GM06990 (cell line): ENCODE results near the gene SDK1.
A peak's percentile ranks its signal among the peaks of the same experiment; 100 is the strongest.

Source experiments
- DNase-seq: peaks from one replicate; pipeline ENCODE4 v3.0.0-alpha.2; 2011; ENCODE audit not compliant: insufficient read length; ENCODE audit errors: extremely low read depth
- H3K27me3 ChIP-seq: replicated peaks from 2 replicates; pipeline ENCODE4 v1.6.0; 2011; ENCODE audit warnings: low read length; ENCODE audit not compliant: control insufficient read depth, insufficient read depth
- H3K36me3 ChIP-seq: 2 replicates; pipeline ENCODE4 v1.5.1; 2011; ENCODE audit warnings: low read length; ENCODE audit not compliant: control insufficient read depth, insufficient read depth
- H3K4me3 ChIP-seq: replicated peaks from 2 replicates; pipeline ENCODE4 v1.5.1; 2011; ENCODE audit warnings: low read depth, mild to moderate bottlenecking, control low read depth, low read length
- TF ChIP-seq, protein P1 (sequence below): IDR thresholded peaks from 2 replicates; pipeline ENCODE4 v1.5.1; 2011; ENCODE audit warnings: low read length, control low read depth, mild to moderate bottlenecking, inconsistent platforms; ENCODE audit not compliant: insufficient read depth, poor library complexity, severe bottlenecking

SDK1 gene

DNA sequence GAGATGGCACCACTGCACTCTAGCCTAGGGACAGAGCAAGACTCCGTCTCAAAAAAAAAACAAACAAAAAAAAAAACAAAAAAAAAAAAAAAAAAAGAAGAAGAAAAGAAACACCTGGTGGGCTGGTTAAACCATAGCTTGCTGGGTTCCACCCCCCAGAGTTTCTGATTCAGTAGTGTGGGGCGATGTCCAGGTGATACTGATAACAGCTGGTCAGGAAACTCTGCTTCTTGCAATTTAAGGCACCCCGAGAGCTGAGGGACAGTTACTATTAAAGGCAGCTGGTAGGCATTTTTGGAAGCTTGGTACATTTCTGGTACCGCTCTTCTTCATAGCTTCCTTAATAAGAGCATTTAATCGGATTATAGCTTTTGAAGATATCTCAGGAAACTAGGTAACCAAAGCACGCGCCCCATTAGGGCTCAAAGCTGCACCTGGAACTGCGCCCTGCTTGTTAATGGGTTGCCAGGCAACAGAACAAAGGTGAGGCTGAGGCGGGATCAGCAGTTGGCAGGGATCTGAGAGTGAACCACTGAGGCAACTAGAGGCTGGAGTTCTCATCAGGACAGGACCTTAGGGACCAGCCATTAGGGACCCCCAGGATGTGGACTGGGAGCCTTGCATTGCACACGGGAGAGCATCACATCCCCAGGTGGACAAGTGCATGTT lies 6.5 kb upstream of the SDK1 start:
- H3K4me3 ChIP-seq: no peak overlapping the region
- no peaks in the 10 kb centered on the region for H3K36me3 ChIP-seq
- TF ChIP-seq, protein P1, sequence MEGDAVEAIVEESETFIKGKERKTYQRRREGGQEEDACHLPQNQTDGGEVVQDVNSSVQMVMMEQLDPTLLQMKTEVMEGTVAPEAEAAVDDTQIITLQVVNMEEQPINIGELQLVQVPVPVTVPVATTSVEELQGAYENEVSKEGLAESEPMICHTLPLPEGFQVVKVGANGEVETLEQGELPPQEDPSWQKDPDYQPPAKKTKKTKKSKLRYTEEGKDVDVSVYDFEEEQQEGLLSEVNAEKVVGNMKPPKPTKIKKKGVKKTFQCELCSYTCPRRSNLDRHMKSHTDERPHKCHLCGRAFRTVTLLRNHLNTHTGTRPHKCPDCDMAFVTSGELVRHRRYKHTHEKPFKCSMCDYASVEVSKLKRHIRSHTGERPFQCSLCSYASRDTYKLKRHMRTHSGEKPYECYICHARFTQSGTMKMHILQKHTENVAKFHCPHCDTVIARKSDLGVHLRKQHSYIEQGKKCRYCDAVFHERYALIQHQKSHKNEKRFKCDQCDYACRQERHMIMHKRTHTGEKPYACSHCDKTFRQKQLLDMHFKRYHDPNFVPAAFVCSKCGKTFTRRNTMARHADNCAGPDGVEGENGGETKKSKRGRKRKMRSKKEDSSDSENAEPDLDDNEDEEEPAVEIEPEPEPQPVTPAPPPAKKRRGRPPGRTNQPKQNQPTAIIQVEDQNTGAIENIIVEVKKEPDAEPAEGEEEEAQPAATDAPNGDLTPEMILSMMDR: no peak
- H3K27me3 ChIP-seq: no peaks in the 10 kb centered on the region
- no peak for DNase-seq

DNA sequence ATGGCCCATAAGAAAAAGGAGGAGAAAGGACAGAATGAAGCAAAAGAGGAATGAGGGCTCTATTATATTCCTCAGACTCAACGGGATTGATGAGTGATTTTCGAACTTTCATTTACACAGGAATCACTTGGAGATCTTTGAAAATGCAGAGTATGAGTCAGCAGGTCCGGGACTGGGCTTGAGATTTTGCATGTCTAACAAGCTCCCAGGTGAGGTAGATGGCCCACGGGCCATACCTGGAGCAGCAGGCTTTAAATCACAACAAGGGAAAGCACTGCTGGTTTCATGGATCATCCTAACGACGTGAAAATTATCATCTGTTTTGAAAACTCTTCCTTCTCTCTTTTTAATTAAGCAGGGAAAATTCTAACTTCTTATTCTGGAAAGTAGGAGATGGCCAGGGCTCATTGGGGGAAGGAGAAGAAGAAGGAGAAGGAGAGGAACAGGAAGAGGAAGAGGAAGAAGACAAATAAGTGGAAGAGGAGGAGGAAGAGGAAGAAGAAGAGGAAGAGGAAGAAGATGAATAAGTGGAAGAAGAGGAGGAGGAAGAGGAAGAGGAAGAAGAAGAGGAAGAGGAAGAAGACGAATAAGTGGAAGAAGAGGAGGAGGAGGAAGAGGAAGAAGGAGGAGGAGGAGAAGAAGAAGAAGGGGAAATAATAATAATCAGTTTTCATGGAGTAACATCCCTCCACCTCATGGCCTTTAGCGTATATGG lies 3.8 kb upstream of the SDK1 start:
- TF ChIP-seq, protein P1: no peak
- Histone ChIP-seq H3K36me3 (no peaks in the 10 kb centered on the region), H3K4me3 (no peak overlapping the region), H3K27me3 (no peaks in the 10 kb centered on the region; the same call in 1 of the 2 replicates)
- no peak for DNase-seq

DNA sequence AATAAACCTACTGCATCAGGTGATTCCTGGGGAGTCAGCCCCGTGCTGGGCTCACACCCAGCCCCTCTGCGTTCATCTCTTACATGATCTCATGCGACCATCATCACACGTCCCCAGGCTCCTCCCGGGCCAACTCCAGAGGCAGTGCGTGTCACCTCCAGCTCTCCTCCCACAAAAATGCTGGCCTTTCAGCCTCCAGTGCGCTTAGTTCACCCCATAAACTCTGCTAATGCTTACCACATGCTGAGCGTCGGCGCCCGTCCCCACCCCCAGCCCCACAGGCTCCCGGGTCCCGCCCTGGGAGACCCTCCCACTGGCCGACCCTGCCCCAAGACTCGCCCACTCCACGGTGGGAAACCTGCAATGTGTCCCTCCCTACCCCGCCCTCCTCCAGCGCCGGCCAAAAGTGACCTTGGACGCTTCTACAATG lies 816 bp upstream of the SDK1 start:
- no peak for DNase-seq
- Histone ChIP-seq H3K27me3 (no peaks in the 10 kb centered on the region; the same call in 1 of the 2 replicates), H3K4me3 (peak overlapping the region; percentile 17), H3K36me3 (no peaks in the 10 kb centered on the region)
- TF ChIP-seq, protein P1: no peak

DNA sequence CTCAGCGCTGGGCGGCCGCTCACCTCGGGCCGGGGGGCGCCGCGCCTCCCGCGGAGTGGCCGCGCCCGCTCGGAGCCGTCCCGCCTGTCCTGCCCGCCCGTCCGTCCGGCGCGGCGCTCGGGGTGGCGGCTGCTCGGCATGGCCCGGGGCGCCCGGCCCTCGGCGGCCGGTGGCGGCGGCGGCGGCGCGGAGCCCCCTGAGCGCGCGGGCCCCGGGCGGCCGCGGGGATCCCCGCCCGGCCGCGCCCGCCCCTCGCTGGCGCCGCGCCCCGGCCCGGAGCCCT lies 338 bp downstream of the SDK1 start:
- no peaks in the 10 kb centered on the region for H3K36me3 ChIP-seq
- TF ChIP-seq, protein P1: no peak
- no peaks in the 10 kb centered on the region; the same call in 1 of the 2 replicates for H3K27me3 ChIP-seq
- H3K4me3 ChIP-seq: peak overlapping the region; percentile 14; the same call in 1 of the 2 replicates
- DNase-seq: no peak

DNA sequence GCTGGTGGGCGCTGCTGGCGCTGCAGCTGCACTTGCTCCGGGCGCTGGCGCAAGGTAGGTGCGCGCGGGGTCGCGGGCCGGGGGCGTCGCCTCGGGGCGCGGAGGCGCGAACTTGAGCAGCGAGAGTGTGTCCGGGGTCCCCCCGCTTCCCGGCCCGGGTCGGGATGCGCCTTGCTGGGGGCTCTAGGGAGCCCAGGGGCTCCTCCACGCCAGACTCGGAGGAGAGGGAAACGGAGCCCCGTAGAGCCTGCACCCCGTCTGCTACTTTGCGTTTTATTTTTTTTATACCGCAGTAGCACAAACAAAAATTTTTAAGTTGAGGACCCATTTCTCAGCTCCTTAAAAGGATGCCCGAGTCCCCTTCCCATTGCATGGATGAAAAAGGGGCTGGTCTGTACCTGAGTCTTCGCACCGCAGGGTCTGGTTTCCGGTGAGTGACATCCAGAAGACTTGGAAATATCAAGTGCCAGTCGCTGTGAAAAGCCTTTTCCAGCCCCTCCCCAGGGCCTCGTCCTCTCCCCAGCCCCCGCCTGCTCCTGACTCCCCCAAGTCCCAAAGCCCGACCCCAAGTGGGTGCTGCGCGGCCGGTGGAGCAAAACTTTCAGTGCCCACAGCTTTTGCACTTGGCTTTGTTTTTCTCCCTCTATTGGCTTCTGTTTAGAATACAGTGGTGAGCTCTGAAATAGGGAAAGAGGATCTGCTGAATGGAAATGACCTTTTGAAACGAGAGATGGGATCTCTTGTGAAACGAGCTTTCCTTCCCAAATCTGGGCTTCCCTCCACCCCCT lies 973 bp downstream of the SDK1 start:
- H3K4me3 ChIP-seq: no peak overlapping the region
- DNase-seq: no peak
- TF ChIP-seq, protein P1: no peak
- H3K27me3 ChIP-seq: no peaks in the 10 kb centered on the region; the same call in 1 of the 2 replicates
- no peaks in the 10 kb centered on the region for H3K36me3 ChIP-seq
